ENCODE results near the gene TGFBR3. TPM values are rescaled to one million over a fixed set of nuclear protein-coding genes. Genes with fewer than 3 reads are reported as not detected.
A peak's percentile ranks its signal among the peaks of the same experiment; 100 is the strongest.

Gene TGFBR3
- total and polyA plus RNA-seq, 9 of the 15 experiments (the other 6 are each of a cell fraction or from before 2014, with no cell fraction given): 3.6 to 32.4 (median 15.6) TPM

GRCh38 chr1:91895832-91896556 lies 10.0 kb upstream of the TGFBR3 start (continued):
- TF ChIP-seq CHD2 (IDR thresholded peaks at IDR 0.05; ENCODE audit: low read depth, low read length): no peak
- TF ChIP-seq TGIF2 (CRISPR knock-in tag; IDR thresholded peaks at IDR 0.05): no peak
- TF ChIP-seq TSC22D4 (tag; IDR thresholded peaks at IDR 0.05): no peak
- no peak for TF ChIP-seq SOX6 (IDR thresholded peaks at IDR 0.05)

- in situ Hi-C loops (cut with MboI): no loop called here
These were observed 8.2 kb upstream of the TGFBR3 start for GRCh38 chr1:91894036-91894761.

More at GRCh38 chr1:91894036-91894761, 8.2 kb upstream of the TGFBR3 start:
- ATAC-seq (no peak), DNase-seq (ENCODE audit: extremely low read depth in 1 of 4, low spot score in 3 of 4) (no peak), FAIRE-seq (no peak)
- no peaks in the 10 kb centered on the region for H3K27me3 ChIP-seq (ENCODE audit: control insufficient read depth in 2 of 2, insufficient read depth in 2 of 2, low read length in 2 of 2)
- 63% methylated on average over 5 of the region's 5 CpGs for WGBS (ENCODE audit: insufficient coverage, low coverage, missing lambda C conversion rate)
- POLR2A ChIA-PET: interaction anchor here (1.3 kb wide), 1 partner anchor 9 kb away, joined by 5 read pairs; no protein-coding TSS in a partner anchor
- H4K20me1 ChIP-seq (replicated peaks; ENCODE audit: control insufficient read depth, insufficient read depth, low read length): no peaks in the 10 kb centered on the region
- H3K27ac ChIP-seq (ENCODE audit: extremely low read depth, low read depth, low read length): no peak overlapping the region
- CTCF ChIA-PET (ENCODE audit: low intra/inter-chr PET ratio): interaction anchor here (0.7 kb wide), 1 partner anchor 13 kb away, joined by 3 read pairs; no protein-coding TSS in a partner anchor
- no peak overlapping the region for H3K4me2 ChIP-seq (ENCODE audit: insufficient read depth, low read length)
- H3K4me3 ChIP-seq: no peak overlapping the region
- H3K36me3 ChIP-seq (ENCODE audit: control insufficient read depth, insufficient read depth, low read length): peaks cover 9% of the 10 kb centered on the region; the same call in 2 of the 3 replicates
- H3K9me3 ChIP-seq (replicated peaks; ENCODE audit: control insufficient read depth, insufficient read depth, low read depth, low read length): no peaks in the 10 kb centered on the region
- no peak overlapping the region for H2AFZ ChIP-seq (ENCODE audit: low read depth, low read length)
- BruUV-seq (replicated peaks): no TSS peak
- H3K79me2 ChIP-seq (ENCODE audit: control insufficient read depth, insufficient read depth, low read length): no peaks in the 10 kb centered on the region
- no peak overlapping the region for H3K9ac ChIP-seq (ENCODE audit: insufficient read depth in 1 of 2, low read depth in 2 of 2, low read length in 2 of 2)
- H3K9me1 ChIP-seq (ENCODE audit: control insufficient read depth, insufficient read depth, low read length): no peaks in the 10 kb centered on the region
- peaks cover 0 to 3% of the 10 kb centered on the region in 2 experiments; a peak in 3 of 5 replicates for H3K4me1 ChIP-seq (replicated peaks in 1 of 2; ENCODE audit: control insufficient read depth in 2 of 2, insufficient read depth in 2 of 2, low read length in 2 of 2)
- intact Hi-C loops (cut with micrococcal nuclease): no loop called here
- peak; percentile 81 for TF ChIP-seq ESRRA (IDR thresholded peaks at IDR 0.05; ENCODE audit: borderline replicate concordance, low read depth)
- no peak for TF ChIP-seq IRF1 (CRISPR knock-in tag; IDR thresholded peaks at IDR 0.05; ENCODE audit: borderline replicate concordance)
- TF ChIP-seq CEBPB (tag; IDR thresholded peaks at IDR 0.05): peak; percentile 65
- no peak for TF ChIP-seq AFF1 (IDR thresholded peaks at IDR 0.05; ENCODE audit: low read depth in 1 of 2, partially characterized antibody in 2 of 2)
- TF ChIP-seq CCAR2 (IDR thresholded peaks at IDR 0.05; ENCODE audit: low read depth, low read length): no peak
- TF ChIP-seq ARID1B (IDR thresholded peaks at IDR 0.05): peak; percentile 26; the same call in 1 of the 2 replicates
- peak; percentile 32; the same call in 1 of the 2 replicates for TF ChIP-seq ZNF24 (IDR thresholded peaks at IDR 0.05)
- no peak for TF ChIP-seq EGR1 (conservative IDR thresholded peaks at IDR 0.05)
- no peak for TF ChIP-seq CEBPG (CRISPR knock-in tag; IDR thresholded peaks at IDR 0.05)
- TF ChIP-seq CEBPG (tag; conservative IDR thresholded peaks at IDR 0.05 in 1 of 2, IDR thresholded peaks at IDR 0.05 in 1 of 2): 0 out of 4 replicates have a peak, but pooled peaks have one; percentile 10 to 26
